Kidney (tissue), 14 donors: ENCODE results near the gene ESD. TPM values are rescaled to one million over a fixed set of nuclear protein-coding genes. Genes with fewer than 3 reads are reported as not detected.

Experiments
- DNase-seq, 5 donors: peaks; one replicate each; pipeline ENCODE4 v3.0.0-alpha.2; 2013 to 2020
- FAIRE-seq: peaks from 2 replicates; lab custom pipeline; 2012; peaks lifted over from hg19 to GRCh38; lab: Jason Lieb, UNC
- H3K27ac ChIP-seq, 2 donors: one replicate each; pipeline ENCODE4 v1.7.0; 2013; ENCODE audit warnings: low read depth in 2 of 2, low read length in 2 of 2, inconsistent platforms in 1 of 2
- H3K27me3 ChIP-seq: one replicate; pipeline ENCODE4 v1.7.1; 2013; ENCODE audit warnings: low read length, inconsistent platforms; ENCODE audit not compliant: control insufficient read depth, insufficient read depth
- H3K36me3 ChIP-seq, 3 donors: one replicate each; pipeline versions ENCODE4 v1.7.0 to v1.7.1; 2013; ENCODE audit warnings: low read length in 3 of 3, control low read depth in 1 of 3, inconsistent platforms in 1 of 3; ENCODE audit not compliant: insufficient read depth in 3 of 3, control insufficient read depth in 2 of 3
- H3K4me1 ChIP-seq, 3 donors: one replicate each; pipeline versions ENCODE4 v1.7.0 to v1.7.1; 2013; ENCODE audit warnings: low read length in 3 of 3, inconsistent platforms in 1 of 3, low read depth in 1 of 3; ENCODE audit not compliant: control insufficient read depth in 2 of 3, insufficient read depth in 2 of 3
- H3K4me3 ChIP-seq, 3 donors: one replicate each; pipeline versions ENCODE4 v1.7.0 to v1.8.1; 2013; ENCODE audit warnings: low read length in 3 of 3, control low read depth in 1 of 3, inconsistent platforms in 1 of 3
- H3K9ac ChIP-seq, 3 donors: one replicate each; pipeline versions ENCODE4 v1.7.0 to v1.7.1; 2013; ENCODE audit warnings: low read length in 3 of 3, control low read depth in 1 of 3, inconsistent platforms in 1 of 3
- H3K9me3 ChIP-seq, 3 donors: one replicate each; pipeline versions ENCODE4 v1.7.0 to v1.7.1; 2013; ENCODE audit warnings: low read length in 3 of 3, control low read depth in 1 of 3, inconsistent platforms in 1 of 3; ENCODE audit not compliant: control insufficient read depth in 2 of 3, insufficient read depth in 1 of 3
- CTCF ChIP-seq: IDR thresholded peaks from 3 replicates; pipeline ENCODE4 v1.5.1; 2012; ENCODE audit warnings: mild to moderate bottlenecking, moderate library complexity, borderline replicate concordance; ENCODE audit not compliant: insufficient read depth; ENCODE audit errors: extremely low read depth
- intact Hi-C: fragments of 100-400 bp; cut with DNase I; formaldehyde crosslinking; loops from one replicate; pipeline ENCODE4 v1.11.1; 2022
- polyA plus RNA-seq: library from polyadenylated mRNA; stranded (reverse); fragments of 350-450 nt; fragmentation: Illumina TruSeq; extraction: RNeasy Lipid Tissue Mini Kit (QIAGEN cat#74804); gene quantifications from one replicate; pipeline ENCODE4 v1.2.3, GENCODE V29; 2014; ENCODE audit warnings: low read depth, low replicate concordance; ENCODE audit not compliant: insufficient read depth
- total RNA-seq: library from RNA; stranded (reverse); fragmentation: NEBNext Ultra II Directional; extraction: Animal tissue kit (Norgen Biotek cat#: 25700); gene quantifications from one replicate; pipeline ENCODE4 v1.2.1, GENCODE V29; 2021
- donor health status: control.
- donor health status: control.
- donor health status: control.
- donor health status: control.
- donor health status: control.
- donor health status: DM: yes; HTN: yes; CAD: no.
- donor health status: Normal renal cell carcinoma (clear cell type).

Gene ESD
- total and polyA plus RNA-seq, 2 donors from 2014 or later, result 98.5 to 179 TPM

- Histone ChIP-seq H3K4me1 (peaks cover 0 to 14% (median 7%) of the 10 kb centered on the region in 3 donors), H3K27ac (peak overlapping the region; percentile 95 to 97), H3K36me3 (no peaks in the 10 kb centered on the region), H3K9me3 (no peaks in the 10 kb centered on the region), H3K9ac (peak overlapping the region; percentile 85 to 93 (median 92)), H3K4me3 (peak overlapping the region; percentile 88 to 90 (median 89)), H3K27me3 (no peaks in the 10 kb centered on the region)
- TF ChIP-seq CTCF, result no peak
- intact Hi-C loops, result no loop called here
- DNase-seq, result no peak
- FAIRE-seq, result no peak
Observed at GRCh38 chr13:46796129-46796514, 839 bp downstream of the ESD start.

GRCh38 chr13:46795321-46795720 lies 1.6 kb downstream of the ESD start:
- Histone ChIP-seq H3K27ac (no peak overlapping the region), H3K9ac (no peak overlapping the region), H3K27me3 (no peaks in the 10 kb centered on the region), H3K4me1 (peaks cover 0 to 14% (median 7%) of the 10 kb centered on the region in 3 donors), H3K9me3 (no peaks in the 10 kb centered on the region), H3K4me3 (no peak overlapping the region), H3K36me3 (peaks cover under 1 to 5% (median 4%) of the 10 kb centered on the region in 3 donors)
- DNase-seq (no peak), FAIRE-seq (no peak)
- no peak for TF ChIP-seq CTCF
- intact Hi-C loops, result no loop called here

GRCh38 chr13:46783504-46783903 lies 13.5 kb downstream of the ESD start:
- no peak overlapping the region for H3K4me3 ChIP-seq
- no peak overlapping the region for H3K9ac ChIP-seq
- DNase-seq (no peak), FAIRE-seq (no peak)
- H3K9me3 ChIP-seq, result no peaks in the 10 kb centered on the region
- H3K27me3 ChIP-seq, result no peaks in the 10 kb centered on the region
- no peak for TF ChIP-seq CTCF
- H3K27ac ChIP-seq, result no peak overlapping the region
- intact Hi-C loops, result no loop called here
- H3K36me3 ChIP-seq, result peaks cover 18 to 52% (median 29%) of the 10 kb centered on the region in 3 donors
- H3K4me1 ChIP-seq, result no peaks in the 10 kb centered on the region

- H3K27me3 ChIP-seq, result no peaks in the 10 kb centered on the region
- H3K27ac ChIP-seq, result no peak overlapping the region
- no peak overlapping the region for H3K9ac ChIP-seq
- no peaks in the 10 kb centered on the region for H3K4me1 ChIP-seq
- no peak for TF ChIP-seq CTCF
- H3K36me3 ChIP-seq, result peaks cover 18 to 48% (median 32%) of the 10 kb centered on the region in 3 donors
- no peak overlapping the region for H3K4me3 ChIP-seq
- DNase-seq (no peak), FAIRE-seq (no peak)
- no peaks in the 10 kb centered on the region for H3K9me3 ChIP-seq
- intact Hi-C loops, result no loop called here
Observed at GRCh38 chr13:46782691-46783090, 14.3 kb downstream of the ESD start.
